Omental fat pad (tissue), 4 donors: ENCODE measurements around the gene EPHB4. TPM values are rescaled to one million over a fixed set of nuclear protein-coding genes. Genes with fewer than 3 reads are reported as not detected.
"Not testable (repeated sequence)": the region's sequence is repeated elsewhere in the genome, so short reads cannot be mapped to it uniquely, and the experiment has no call there.

Experiments
- ATAC-seq: fragments of 150-250 bp; one replicate; pipeline ENCODE4 v1.9.1; 2016; ENCODE audit warnings: mild to moderate bottlenecking, moderate library complexity; ENCODE audit not compliant: low FRiP score
- DNase-seq: peaks from one replicate; pipeline ENCODE4 v3.0.0-alpha.2; 2019; ENCODE audit warnings: low spot score
- total RNA-seq, 4 donors: library from RNA; depleted of rRNA; stranded (reverse); fragments of >200 nt; gene quantifications; one replicate each; pipeline ENCODE4 v1.1.0, GENCODE V29; 2016
- TF ChIP-seq, protein P1 (sequence below), 3 donors: fragments of 450-650 bp; IDR thresholded peaks; one replicate each; pipeline ENCODE4 v1.5.1; 2016 to 2017; ENCODE audit warnings: antibody characterized with exemption in 3 of 3, mild to moderate bottlenecking in 3 of 3, moderate library complexity in 2 of 3

The EPHB4 gene
- total RNA-seq, 4 donors from 2014 or later: 24.3 to 73.5 (median 37.4) TPM

DNA sequence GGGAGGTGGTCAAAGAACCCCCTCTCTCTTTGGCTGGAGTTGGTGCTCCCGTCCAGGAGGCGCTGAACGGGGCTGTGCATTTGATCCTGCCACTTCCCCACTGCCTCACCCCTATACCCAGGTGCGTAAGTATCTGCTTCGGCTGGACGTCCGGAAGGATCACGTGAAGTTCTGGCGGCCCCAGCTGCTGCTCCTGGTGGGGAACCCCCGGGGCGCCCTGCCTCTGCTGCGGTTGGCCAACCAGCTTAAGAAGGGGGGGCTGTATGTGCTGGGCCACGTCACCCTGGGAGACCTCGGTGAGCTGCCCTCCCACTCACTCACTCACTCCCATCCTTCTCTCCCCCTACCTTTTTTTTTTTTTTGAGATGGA, 34.3 kb upstream of the EPHB4 start:
- no peak for ATAC-seq
- no peak for DNase-seq
- TF ChIP-seq, protein P1, sequence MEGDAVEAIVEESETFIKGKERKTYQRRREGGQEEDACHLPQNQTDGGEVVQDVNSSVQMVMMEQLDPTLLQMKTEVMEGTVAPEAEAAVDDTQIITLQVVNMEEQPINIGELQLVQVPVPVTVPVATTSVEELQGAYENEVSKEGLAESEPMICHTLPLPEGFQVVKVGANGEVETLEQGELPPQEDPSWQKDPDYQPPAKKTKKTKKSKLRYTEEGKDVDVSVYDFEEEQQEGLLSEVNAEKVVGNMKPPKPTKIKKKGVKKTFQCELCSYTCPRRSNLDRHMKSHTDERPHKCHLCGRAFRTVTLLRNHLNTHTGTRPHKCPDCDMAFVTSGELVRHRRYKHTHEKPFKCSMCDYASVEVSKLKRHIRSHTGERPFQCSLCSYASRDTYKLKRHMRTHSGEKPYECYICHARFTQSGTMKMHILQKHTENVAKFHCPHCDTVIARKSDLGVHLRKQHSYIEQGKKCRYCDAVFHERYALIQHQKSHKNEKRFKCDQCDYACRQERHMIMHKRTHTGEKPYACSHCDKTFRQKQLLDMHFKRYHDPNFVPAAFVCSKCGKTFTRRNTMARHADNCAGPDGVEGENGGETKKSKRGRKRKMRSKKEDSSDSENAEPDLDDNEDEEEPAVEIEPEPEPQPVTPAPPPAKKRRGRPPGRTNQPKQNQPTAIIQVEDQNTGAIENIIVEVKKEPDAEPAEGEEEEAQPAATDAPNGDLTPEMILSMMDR (IDR thresholded peaks at IDR 0.05): no peak

DNA sequence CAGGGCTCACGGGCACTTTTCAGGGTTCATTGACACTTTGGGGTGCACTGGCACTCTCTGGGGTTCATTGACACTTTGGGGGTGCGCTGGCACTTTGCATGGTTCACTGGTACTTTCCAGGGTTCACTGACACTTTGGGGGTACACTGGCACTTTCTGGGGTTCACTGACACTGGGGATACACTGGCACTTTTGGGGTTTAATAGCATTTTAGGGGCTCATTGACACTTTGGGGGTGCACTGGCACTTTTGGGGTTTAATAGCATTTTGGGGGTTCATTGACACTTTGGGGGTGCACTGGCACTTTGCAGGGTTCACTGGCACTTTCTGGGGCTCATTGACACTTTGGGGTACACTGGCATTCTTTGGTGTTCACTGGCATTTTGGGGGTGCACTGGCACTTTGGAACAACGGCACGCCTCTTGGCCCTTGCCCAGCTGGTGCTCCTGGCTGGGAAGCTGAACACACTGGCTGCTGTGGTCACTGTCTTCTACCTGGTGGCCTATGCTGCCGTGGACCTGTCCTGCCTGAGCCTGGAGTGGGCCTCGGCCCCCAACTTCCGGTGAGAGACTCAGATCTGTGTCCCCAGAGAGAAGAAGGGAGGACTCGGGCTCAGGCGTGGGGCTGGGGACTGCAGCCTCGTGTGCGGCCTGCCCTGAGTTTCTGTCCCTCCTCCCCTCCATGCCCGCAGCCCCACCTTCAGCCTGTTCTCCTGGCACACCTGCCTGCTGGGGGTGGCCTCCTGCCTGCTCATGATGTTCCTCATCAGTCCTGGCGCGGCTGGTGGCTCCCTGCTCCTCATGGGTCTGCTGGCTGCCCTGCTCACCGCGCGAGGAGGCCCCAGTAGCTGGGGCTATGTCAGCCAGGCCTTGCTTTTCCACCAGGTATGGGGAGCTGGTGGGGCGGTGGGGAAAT, 33.6 kb upstream of the EPHB4 start:
- no peak for ATAC-seq
- TF ChIP-seq, protein P1 (IDR thresholded peaks at IDR 0.05): no peak
- DNase-seq: no peak

DNA sequence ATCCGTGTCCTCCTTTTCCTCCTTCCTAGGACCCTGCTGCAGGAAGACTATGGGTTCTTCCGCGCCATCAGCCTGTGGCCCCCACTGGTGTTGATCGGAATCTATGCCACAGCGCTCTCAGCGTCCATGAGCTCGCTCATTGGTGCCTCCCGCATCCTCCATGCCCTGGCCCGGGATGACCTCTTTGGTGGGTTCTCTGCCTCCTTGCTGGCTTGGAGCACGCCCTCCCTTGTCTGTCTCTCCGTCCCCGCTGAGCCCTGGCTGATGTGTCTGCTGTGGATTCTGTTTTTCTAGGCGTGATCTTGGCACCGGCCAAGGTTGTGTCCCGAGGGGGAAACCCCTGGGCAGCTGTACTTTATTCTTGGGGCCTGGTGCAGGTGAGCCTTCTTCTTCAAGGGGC, 32.5 kb upstream of the EPHB4 start:
- TF ChIP-seq, protein P1 (IDR thresholded peaks at IDR 0.05): no peak
- ATAC-seq: no peak
- no peak for DNase-seq

DNA sequence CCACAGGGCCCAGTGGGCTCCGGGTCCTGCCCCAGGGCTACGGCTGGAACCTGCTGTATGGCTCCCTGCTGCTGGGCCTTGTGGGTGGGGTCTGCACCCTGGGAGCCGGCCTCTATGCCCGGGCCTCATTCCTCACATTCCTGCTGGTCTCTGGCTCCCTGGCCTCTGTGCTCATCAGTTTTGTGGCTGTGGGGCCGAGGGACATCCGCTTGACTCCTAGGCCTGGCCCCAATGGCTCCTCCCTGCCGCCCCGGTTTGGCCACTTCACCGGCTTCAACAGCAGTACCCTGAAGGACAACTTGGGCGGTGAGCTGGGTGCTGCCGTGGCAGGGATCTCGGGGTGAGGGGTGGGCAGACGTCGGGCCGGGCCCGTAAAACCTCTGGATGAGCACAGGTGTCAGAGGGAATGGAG, 29.6 kb upstream of the EPHB4 start:
- no peak for DNase-seq
- TF ChIP-seq, protein P1 (IDR thresholded peaks at IDR 0.05): no peak
- ATAC-seq: no peak

DNA sequence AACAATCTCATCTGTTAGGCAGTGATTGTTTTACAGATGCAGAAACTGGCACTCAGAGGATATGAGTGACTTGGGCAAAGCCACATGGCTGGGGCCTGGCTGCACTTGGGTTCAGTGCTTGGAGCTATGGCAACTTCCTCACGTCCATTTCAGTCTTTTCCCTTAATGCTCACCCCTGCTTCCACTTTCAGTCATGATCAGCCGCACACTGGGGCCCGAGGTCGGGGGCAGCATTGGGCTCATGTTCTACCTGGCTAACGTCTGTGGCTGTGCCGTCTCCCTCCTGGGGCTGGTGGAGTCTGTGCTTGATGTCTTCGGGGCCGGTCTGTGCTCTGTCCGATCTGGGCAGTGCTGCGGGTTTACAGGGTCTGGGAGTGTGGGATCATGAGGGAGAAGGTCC, 28.2 kb upstream of the EPHB4 start:
- no peak for DNase-seq
- TF ChIP-seq, protein P1 (IDR thresholded peaks at IDR 0.05): no peak
- ATAC-seq: no peak

DNA sequence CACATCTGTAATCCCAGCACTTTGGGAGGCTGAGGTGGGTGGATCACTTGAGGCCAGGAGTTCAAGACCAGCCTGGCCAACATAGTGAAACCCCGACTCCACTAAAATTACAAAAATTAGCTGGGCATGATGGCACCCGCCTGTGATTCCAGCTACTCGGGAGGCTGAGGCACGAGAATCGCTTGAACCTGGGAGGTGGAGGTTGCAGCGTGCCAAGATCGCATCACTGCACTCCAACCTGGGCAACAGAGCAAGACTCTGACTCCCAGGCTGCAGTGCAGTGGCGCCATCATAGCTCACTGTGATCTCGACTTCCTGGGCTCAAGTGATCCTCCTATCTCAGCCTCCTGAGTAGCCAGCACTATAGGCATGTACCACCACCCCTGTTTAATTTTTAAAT, 27.6 kb upstream of the EPHB4 start:
- not testable (repeated sequence) for ATAC-seq, DNase-seq

DNA sequence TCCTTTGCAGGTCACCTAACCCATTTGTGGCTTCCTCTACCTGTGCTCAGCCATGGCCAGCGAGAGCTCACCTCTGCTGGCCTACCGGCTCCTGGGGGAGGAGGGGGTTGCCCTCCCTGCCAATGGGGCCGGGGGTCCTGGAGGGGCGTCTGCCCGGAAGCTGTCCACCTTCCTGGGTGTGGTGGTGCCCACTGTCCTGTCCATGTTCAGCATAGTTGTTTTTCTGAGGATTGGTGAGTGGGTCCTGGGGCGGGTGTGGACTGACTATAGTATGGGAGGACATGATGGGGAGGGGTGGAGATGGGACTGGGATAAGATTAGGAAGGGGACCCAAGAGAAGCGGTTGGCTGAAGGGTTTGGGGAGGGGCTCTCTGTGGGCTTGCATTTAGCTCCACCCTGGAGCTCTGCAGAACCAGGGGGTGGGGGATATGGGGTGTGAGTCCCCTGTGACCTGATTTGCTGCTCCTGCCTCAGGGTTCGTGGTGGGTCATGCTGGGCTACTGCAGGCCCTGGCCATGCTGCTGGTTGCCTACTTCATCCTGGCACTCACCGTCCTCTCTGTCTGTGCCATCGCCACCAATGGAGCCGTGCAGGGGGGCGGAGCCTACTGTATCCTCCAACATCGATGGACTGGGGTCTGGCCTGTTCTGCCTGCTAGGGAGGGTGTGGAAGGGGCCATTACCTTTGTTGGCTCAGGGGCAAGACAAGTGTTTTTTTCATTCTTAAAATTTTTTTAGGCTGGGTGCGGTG, 27.0 kb upstream of the EPHB4 start:
- no peak for ATAC-seq
- DNase-seq: no peak
- TF ChIP-seq, protein P1 (IDR thresholded peaks at IDR 0.05): no peak
